ENCODE data around the gene ALK. TPM values are rescaled to one million over a fixed set of nuclear protein-coding genes. Genes with fewer than 3 reads are reported as not detected.

Gene ALK
- total RNA-seq, 4 donors from 2014 or later, result 0.32 to 0.42 TPM; not detected in 2

GRCh38 chr2:29490045-29490444, 431.3 kb downstream of the ALK start:
- WGBS, result 52% methylated on average over 4 of the region's 6 CpGs
- no peaks in the 10 kb centered on the region for H3K9me3 ChIP-seq
- H3K27me3 ChIP-seq, result no peaks in the 10 kb centered on the region
- H3K27ac ChIP-seq, result no peak overlapping the region
- TF ChIP-seq, protein P1, sequence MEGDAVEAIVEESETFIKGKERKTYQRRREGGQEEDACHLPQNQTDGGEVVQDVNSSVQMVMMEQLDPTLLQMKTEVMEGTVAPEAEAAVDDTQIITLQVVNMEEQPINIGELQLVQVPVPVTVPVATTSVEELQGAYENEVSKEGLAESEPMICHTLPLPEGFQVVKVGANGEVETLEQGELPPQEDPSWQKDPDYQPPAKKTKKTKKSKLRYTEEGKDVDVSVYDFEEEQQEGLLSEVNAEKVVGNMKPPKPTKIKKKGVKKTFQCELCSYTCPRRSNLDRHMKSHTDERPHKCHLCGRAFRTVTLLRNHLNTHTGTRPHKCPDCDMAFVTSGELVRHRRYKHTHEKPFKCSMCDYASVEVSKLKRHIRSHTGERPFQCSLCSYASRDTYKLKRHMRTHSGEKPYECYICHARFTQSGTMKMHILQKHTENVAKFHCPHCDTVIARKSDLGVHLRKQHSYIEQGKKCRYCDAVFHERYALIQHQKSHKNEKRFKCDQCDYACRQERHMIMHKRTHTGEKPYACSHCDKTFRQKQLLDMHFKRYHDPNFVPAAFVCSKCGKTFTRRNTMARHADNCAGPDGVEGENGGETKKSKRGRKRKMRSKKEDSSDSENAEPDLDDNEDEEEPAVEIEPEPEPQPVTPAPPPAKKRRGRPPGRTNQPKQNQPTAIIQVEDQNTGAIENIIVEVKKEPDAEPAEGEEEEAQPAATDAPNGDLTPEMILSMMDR (IDR thresholded peaks at IDR 0.05), result no peak
- TF ChIP-seq EP300 (IDR thresholded peaks at IDR 0.05) (no peak), POLR2A (IDR thresholded peaks at IDR 0.05) (no peak), POLR2AphosphoS5 (IDR thresholded peaks at IDR 0.05) (no peak)
- H3K4me3 ChIP-seq, result no peak overlapping the region
- no peak for DNase-seq (ENCODE audit: low spot score in 2 of 2)
- no peaks in the 10 kb centered on the region for H3K36me3 ChIP-seq
- H3K4me1 ChIP-seq, result no peaks in the 10 kb centered on the region

DNA sequence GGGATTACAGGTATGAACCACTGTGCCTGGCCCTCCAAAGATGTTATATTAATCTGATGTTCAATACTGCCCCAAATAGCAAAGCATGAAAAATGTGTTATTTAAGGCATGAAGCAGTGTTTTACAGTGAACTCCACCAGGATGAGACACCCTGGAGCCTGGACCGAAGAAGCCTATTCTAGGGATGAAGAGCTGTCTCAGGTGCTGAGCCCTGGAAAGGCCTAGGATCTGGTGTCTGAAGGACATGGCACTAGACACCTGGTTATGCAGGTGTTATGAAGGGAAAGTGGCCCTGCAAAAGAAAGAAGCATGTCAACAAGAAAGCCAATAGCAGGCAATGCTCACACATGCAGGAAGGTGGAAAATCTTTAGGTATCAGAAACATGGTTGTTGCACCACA, 431.8 kb downstream of the ALK start:
- TF ChIP-seq POLR2A (IDR thresholded peaks at IDR 0.05), result no peak
- TF ChIP-seq EP300 (IDR thresholded peaks at IDR 0.05), result no peak
- TF ChIP-seq, protein P1 (IDR thresholded peaks at IDR 0.05), result no peak
- TF ChIP-seq POLR2AphosphoS5 (IDR thresholded peaks at IDR 0.05), result no peak
- no peak overlapping the region for H3K27ac ChIP-seq
- H3K36me3 ChIP-seq, result no peaks in the 10 kb centered on the region
- no peaks in the 10 kb centered on the region for H3K27me3 ChIP-seq
- no peak overlapping the region for H3K4me3 ChIP-seq
- 92% methylated on average over 1 of the region's 1 CpG for WGBS
- no peaks in the 10 kb centered on the region for H3K4me1 ChIP-seq
- H3K9me3 ChIP-seq, result no peaks in the 10 kb centered on the region
- DNase-seq (ENCODE audit: low spot score in 2 of 2), result no peak

DNA sequence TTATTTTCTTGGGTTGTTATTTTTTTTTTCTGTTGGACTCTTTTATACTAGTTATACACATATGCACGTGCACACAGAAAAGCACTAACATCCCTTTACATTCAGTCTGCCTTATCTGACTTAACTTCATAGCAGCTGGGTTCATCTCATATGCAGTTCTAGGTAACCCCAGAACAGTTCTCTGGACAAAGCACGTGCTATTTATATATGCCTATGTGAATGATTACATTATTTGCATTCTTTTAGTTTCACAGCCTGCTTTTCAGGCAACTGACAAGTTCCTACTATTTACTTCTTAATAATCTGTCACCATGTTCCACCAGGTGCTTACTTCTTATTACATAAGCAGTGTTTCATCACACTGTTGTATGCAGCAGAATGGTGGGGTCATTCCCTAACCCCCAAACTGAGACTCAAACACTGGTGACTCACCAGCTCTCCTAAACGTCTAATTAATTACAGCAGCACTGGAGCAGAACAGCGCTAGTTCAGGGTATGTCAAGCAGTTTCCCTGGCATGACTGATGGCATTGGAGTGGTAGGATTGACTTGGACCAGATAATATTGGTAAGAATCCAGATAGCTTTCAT, 433.3 kb downstream of the ALK start:
- Histone ChIP-seq H3K4me3 (no peak overlapping the region), H3K36me3 (no peaks in the 10 kb centered on the region), H3K9me3 (no peaks in the 10 kb centered on the region), H3K27ac (no peak overlapping the region), H3K4me1 (no peaks in the 10 kb centered on the region), H3K27me3 (no peaks in the 10 kb centered on the region)
- 45% methylated on average over 4 of the region's 4 CpGs for WGBS
- DNase-seq (ENCODE audit: low spot score in 2 of 2), result no peak
- TF ChIP-seq EP300 (IDR thresholded peaks at IDR 0.05) (no peak), POLR2AphosphoS5 (IDR thresholded peaks at IDR 0.05) (no peak), POLR2A (IDR thresholded peaks at IDR 0.05) (no peak)
- TF ChIP-seq, protein P1 (IDR thresholded peaks at IDR 0.05), result no peak

GRCh38 chr2:29485631-29486030, 435.8 kb downstream of the ALK start:
- Histone ChIP-seq H3K9me3 (no peaks in the 10 kb centered on the region), H3K36me3 (no peaks in the 10 kb centered on the region), H3K4me1 (no peaks in the 10 kb centered on the region), H3K4me3 (no peak overlapping the region), H3K27me3 (no peaks in the 10 kb centered on the region), H3K27ac (no peak overlapping the region)
- TF ChIP-seq POLR2AphosphoS5 (IDR thresholded peaks at IDR 0.05) (no peak), EP300 (IDR thresholded peaks at IDR 0.05) (no peak), POLR2A (IDR thresholded peaks at IDR 0.05) (no peak)
- TF ChIP-seq, protein P1 (IDR thresholded peaks at IDR 0.05), result no peak
- 67% methylated on average over 3 of the region's 3 CpGs for WGBS
- DNase-seq (ENCODE audit: low spot score in 2 of 2), result no peak

DNA sequence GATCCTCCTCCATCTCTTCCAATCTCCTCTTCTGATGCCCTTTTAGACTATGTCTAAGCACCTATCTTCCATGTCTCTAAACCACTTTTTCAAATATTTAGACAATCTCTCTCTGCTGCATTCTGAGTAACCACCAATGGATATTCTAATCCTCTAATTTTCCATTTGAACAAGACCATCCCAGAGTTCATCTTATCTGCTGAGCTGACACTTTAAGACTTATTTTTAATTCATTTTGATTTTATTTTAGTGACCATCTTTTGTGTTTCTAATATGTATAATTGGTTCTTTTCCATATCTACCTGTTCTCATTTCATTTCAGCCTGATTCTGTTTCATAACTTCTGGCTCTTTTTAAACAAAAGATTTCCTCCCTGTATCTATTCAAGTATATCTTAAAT, 436.3 kb downstream of the ALK start:
- no peaks in the 10 kb centered on the region for H3K36me3 ChIP-seq
- H3K9me3 ChIP-seq, result no peaks in the 10 kb centered on the region
- no peaks in the 10 kb centered on the region for H3K27me3 ChIP-seq
- DNase-seq (ENCODE audit: low spot score in 2 of 2), result no peak
- no peaks in the 10 kb centered on the region for H3K4me1 ChIP-seq
- no peak overlapping the region for H3K4me3 ChIP-seq
- no peak overlapping the region for H3K27ac ChIP-seq
- TF ChIP-seq, protein P1 (IDR thresholded peaks at IDR 0.05), result no peak
- TF ChIP-seq EP300 (IDR thresholded peaks at IDR 0.05) (no peak), POLR2AphosphoS5 (IDR thresholded peaks at IDR 0.05) (no peak), POLR2A (IDR thresholded peaks at IDR 0.05) (no peak)
